ENCODE measurements around the gene LANCL2. TPM values are rescaled to one million over a fixed set of nuclear protein-coding genes. Genes with fewer than 3 reads are reported as not detected.
"Not testable (repeated sequence)": the region's sequence is repeated elsewhere in the genome, so short reads cannot be mapped to it uniquely, and the experiment has no call there.

LANCL2 gene
- total and polyA plus RNA-seq, 4 experiments from 2014 or later: 4.4 to 7.0 (median 5.2) TPM

DNA sequence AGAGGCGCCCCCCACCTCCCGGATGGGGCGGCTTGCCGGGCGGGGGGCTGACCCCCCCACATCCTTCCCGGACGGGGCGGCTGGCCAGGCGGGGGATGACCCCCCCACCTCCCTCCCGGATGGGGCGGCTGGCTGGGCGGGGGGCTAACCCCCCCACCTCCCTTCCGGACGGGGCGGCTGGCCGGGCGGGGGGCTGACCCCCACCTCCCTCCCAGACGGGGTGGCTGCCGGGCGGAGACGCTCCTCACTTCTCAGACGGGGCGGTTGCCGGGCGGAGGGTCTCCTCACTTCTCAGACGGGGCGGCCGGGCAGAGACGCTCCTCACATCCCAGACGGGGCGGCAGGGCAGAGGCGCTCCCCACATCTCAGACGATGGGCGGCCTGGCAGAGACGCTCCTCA, 37.4 kb downstream of the LANCL2 start:
- H3K4me1 ChIP-seq (ENCODE audit: insufficient read depth, low read length); H3K27ac Mint-ChIP-seq; H3K9me3 Mint-ChIP-seq; intact Hi-C loops (cut with micrococcal nuclease); CTCF ChIA-PET (ENCODE audit: partially characterized antibody); H3K4me1 Mint-ChIP-seq; DNase-seq; H3K4me3 ChIP-seq (ENCODE audit: low read length in 2 of 2); H3K9me3 ChIP-seq (ENCODE audit: control insufficient read depth in 1 of 2, low read length in 2 of 2); H3K27me3 Mint-ChIP-seq; H3K27ac ChIP-seq (ENCODE audit: low read depth, low read length); H3K36me3 ChIP-seq (ENCODE audit: insufficient read depth, low read length); H3K27me3 ChIP-seq (ENCODE audit: insufficient read depth, low read length); H3K4me3 Mint-ChIP-seq; POLR2A ChIA-PET (ENCODE audit: partially characterized antibody): not testable (repeated sequence)
- peaks cover 21% of the 10 kb centered on the region in 2 donors for H3K36me3 Mint-ChIP-seq

DNA sequence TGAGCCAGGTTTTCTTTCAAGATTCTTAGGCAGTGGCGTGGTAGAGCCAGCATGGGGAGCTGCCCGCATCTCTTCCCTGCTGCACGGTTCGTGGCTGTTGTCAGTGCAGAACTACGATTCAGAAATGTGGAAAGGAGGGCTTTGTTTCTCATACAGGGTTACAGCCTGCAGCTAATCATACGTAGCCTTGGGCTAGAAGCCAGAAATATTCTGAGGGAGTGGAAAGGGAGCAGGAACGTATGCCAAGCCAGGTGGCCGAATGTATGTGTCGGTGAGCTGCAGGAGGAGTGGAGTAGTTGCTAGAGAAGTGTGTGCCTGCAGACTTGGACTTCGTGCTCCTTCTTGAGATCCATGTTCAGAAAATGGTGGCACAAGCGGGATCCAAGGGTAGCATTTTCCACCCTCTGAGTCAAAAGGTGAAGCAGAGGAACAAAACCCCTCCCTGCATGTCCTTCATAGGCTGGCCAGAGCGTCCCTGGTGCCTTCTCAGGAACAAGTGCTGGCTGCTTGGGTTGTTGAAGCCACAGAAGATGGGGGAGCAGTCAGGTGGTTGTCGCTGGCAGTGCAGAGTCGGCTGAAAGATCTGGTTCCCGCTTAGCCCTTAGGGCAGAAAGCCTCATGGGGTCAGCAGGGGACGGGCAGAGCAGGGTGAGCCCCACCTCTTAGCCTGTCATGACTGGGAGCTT, 40.9 kb downstream of the LANCL2 start:
- no peak overlapping the region for H3K4me3 ChIP-seq (ENCODE audit: low read length in 2 of 2)
- Mint-ChIP-seq H3K4me1 (peaks cover 0 to 1% (median 0%) of the 10 kb centered on the region in 4 donors), H3K9me3 (peaks cover 0 to 1% (median 0%) of the 10 kb centered on the region in 8 donors), H3K4me3 (no peak overlapping the region), H3K27ac (peak overlapping the region in 2 of 7 donors; percentile 87), H3K36me3 (peaks cover 14 to 17% of the 10 kb centered on the region in 2 donors), H3K27me3 (no peaks in the 10 kb centered on the region)
- no peak for DNase-seq
- no peak overlapping the region for H3K27ac ChIP-seq (ENCODE audit: low read depth, low read length)
- H3K36me3 ChIP-seq (ENCODE audit: insufficient read depth, low read length): no peaks in the 10 kb centered on the region
- no peaks in the 10 kb centered on the region for H3K27me3 ChIP-seq (ENCODE audit: insufficient read depth, low read length)
- ChIA-PET CTCF (ENCODE audit: partially characterized antibody) (no interaction called here), POLR2A (ENCODE audit: partially characterized antibody) (no interaction called here)
- intact Hi-C loops (cut with micrococcal nuclease): no loop called here
- H3K4me1 ChIP-seq (ENCODE audit: insufficient read depth, low read length): no peaks in the 10 kb centered on the region
- H3K9me3 ChIP-seq (ENCODE audit: control insufficient read depth in 1 of 2, low read length in 2 of 2): no peaks in the 10 kb centered on the region

GRCh38 chr7:55409482-55410225, 44.5 kb downstream of the LANCL2 start:
- intact Hi-C loops (cut with micrococcal nuclease): no loop called here
- Mint-ChIP-seq H3K4me1 (peaks cover 0 to 1% (median 0%) of the 10 kb centered on the region in 4 donors), H3K27me3 (no peaks in the 10 kb centered on the region), H3K36me3 (peaks cover 9 to 13% of the 10 kb centered on the region in 2 donors), H3K27ac (peak overlapping the region in 3 of 7 donors; percentile 0 to 53 (median 9)), H3K4me3 (no peak overlapping the region), H3K9me3 (no peaks in the 10 kb centered on the region)
- H3K27me3 ChIP-seq (ENCODE audit: insufficient read depth, low read length): no peaks in the 10 kb centered on the region
- no peak overlapping the region for H3K4me3 ChIP-seq (ENCODE audit: low read length in 2 of 2)
- no peak for DNase-seq
- no peaks in the 10 kb centered on the region for H3K36me3 ChIP-seq (ENCODE audit: insufficient read depth, low read length)
- ChIA-PET POLR2A (ENCODE audit: partially characterized antibody) (no interaction called here), CTCF (ENCODE audit: partially characterized antibody) (interaction anchor here (0.9 to 1.1 kb wide), 2 partner anchors 10 to 154 kb away, joined by 3 to 5 read pairs; no protein-coding TSS in a partner anchor)
- H3K9me3 ChIP-seq (ENCODE audit: control insufficient read depth in 1 of 2, low read length in 2 of 2): no peaks in the 10 kb centered on the region
- no peak overlapping the region for H3K27ac ChIP-seq (ENCODE audit: low read depth, low read length)
- H3K4me1 ChIP-seq (ENCODE audit: insufficient read depth, low read length): no peaks in the 10 kb centered on the region

GRCh38 chr7:55410667-55411239, 45.6 kb downstream of the LANCL2 start:
- H3K9me3 ChIP-seq (ENCODE audit: control insufficient read depth in 1 of 2, low read length in 2 of 2): no peaks in the 10 kb centered on the region
- intact Hi-C loops (cut with micrococcal nuclease): no loop called here
- Mint-ChIP-seq H3K9me3 (no peaks in the 10 kb centered on the region), H3K4me3 (no peak overlapping the region), H3K27ac (peak overlapping the region in 1 of 7 donors; percentile 74), H3K4me1 (peaks cover 3 to 4% (median 3%) of the 10 kb centered on the region in 4 donors), H3K27me3 (no peaks in the 10 kb centered on the region), H3K36me3 (peaks cover 7 to 9% of the 10 kb centered on the region in 2 donors)
- DNase-seq: no peak
- POLR2A ChIA-PET (ENCODE audit: partially characterized antibody): no interaction called here
- CTCF ChIA-PET (ENCODE audit: partially characterized antibody): interaction anchor here (0.9 to 1.1 kb wide), 2 partner anchors 9 to 155 kb away, joined by 3 to 5 read pairs; no protein-coding TSS in a partner anchor
- no peak overlapping the region for H3K27ac ChIP-seq (ENCODE audit: low read depth, low read length)
- no peak overlapping the region for H3K4me3 ChIP-seq (ENCODE audit: low read length in 2 of 2)
- no peaks in the 10 kb centered on the region for H3K27me3 ChIP-seq (ENCODE audit: insufficient read depth, low read length)
- H3K36me3 ChIP-seq (ENCODE audit: insufficient read depth, low read length): no peaks in the 10 kb centered on the region
- no peaks in the 10 kb centered on the region for H3K4me1 ChIP-seq (ENCODE audit: insufficient read depth, low read length)

DNA sequence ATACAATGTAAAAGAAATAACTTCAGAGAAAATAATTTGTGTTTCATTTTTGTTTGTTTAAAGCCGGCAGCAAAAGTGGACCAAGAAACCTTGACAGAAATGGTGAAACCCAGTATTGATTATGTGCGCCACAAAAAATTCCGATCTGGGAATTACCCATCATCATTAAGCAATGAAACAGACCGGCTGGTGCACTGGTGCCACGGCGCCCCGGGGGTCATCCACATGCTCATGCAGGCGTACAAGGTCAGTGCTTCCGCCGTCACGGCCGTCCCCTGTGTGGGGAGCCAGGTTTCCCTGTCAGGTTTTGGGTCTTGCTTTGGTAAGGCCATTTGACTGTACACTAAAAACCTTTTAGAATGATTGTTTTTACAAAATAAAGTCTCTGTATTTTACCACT, 46.7 kb downstream of the LANCL2 start:
- ChIA-PET POLR2A (ENCODE audit: partially characterized antibody) (no interaction called here), CTCF (ENCODE audit: partially characterized antibody) (no interaction called here)
- DNase-seq: no peak
- Mint-ChIP-seq H3K27ac (no peak overlapping the region), H3K9me3 (no peaks in the 10 kb centered on the region), H3K27me3 (no peaks in the 10 kb centered on the region), H3K4me3 (no peak overlapping the region), H3K4me1 (peaks cover 3 to 4% (median 3%) of the 10 kb centered on the region in 4 donors), H3K36me3 (peaks cover 3 to 5% of the 10 kb centered on the region in 2 donors)
- Histone ChIP-seq H3K36me3 (ENCODE audit: insufficient read depth, low read length) (no peaks in the 10 kb centered on the region), H3K4me3 (ENCODE audit: low read length in 2 of 2) (no peak overlapping the region), H3K27me3 (ENCODE audit: insufficient read depth, low read length) (no peaks in the 10 kb centered on the region), H3K9me3 (ENCODE audit: control insufficient read depth in 1 of 2, low read length in 2 of 2) (no peaks in the 10 kb centered on the region), H3K27ac (ENCODE audit: low read depth, low read length) (no peak overlapping the region), H3K4me1 (ENCODE audit: insufficient read depth, low read length) (no peaks in the 10 kb centered on the region)
- intact Hi-C loops (cut with micrococcal nuclease): no loop called here

- H3K27me3 Mint-ChIP-seq: no peaks in the 10 kb centered on the region
- Histone ChIP-seq H3K27ac (ENCODE audit: low read depth, low read length) (no peak overlapping the region), H3K4me1 (ENCODE audit: insufficient read depth, low read length) (no peaks in the 10 kb centered on the region), H3K9me3 (ENCODE audit: control insufficient read depth in 1 of 2, low read length in 2 of 2) (no peaks in the 10 kb centered on the region), H3K4me3 (ENCODE audit: low read length in 2 of 2) (no peak overlapping the region), H3K36me3 (ENCODE audit: insufficient read depth, low read length) (no peaks in the 10 kb centered on the region), H3K27me3 (ENCODE audit: insufficient read depth, low read length) (no peaks in the 10 kb centered on the region)
- H3K27ac Mint-ChIP-seq: no peak overlapping the region
- intact Hi-C loops (cut with micrococcal nuclease): no loop called here
- ChIA-PET POLR2A (ENCODE audit: partially characterized antibody) (no interaction called here), CTCF (ENCODE audit: partially characterized antibody) (interaction anchor here (1.0 to 6.9 kb wide), 7 partner anchors 14 to 181 kb away, joined by 3 to 174 read pairs (median 5); no protein-coding TSS in a partner anchor)
- no peak overlapping the region for H3K4me3 Mint-ChIP-seq
- peaks cover 3 to 4% (median 3%) of the 10 kb centered on the region in 4 donors for H3K4me1 Mint-ChIP-seq
- peaks cover 3 to 5% of the 10 kb centered on the region in 2 donors for H3K36me3 Mint-ChIP-seq
- no peaks in the 10 kb centered on the region for H3K9me3 Mint-ChIP-seq
- DNase-seq: no peak
These were observed 48.3 kb downstream of the LANCL2 start for GRCh38 chr7:55413442-55413841.

Measured in CD4-positive, alpha-beta memory T cell (primary cell).